Pons (tissue), 1 donor: Measurements from ENCODE around the gene NUDT14.
A peak's percentile ranks its signal among the peaks of the same experiment; 100 is the strongest.

Experiments
- DNase-seq: peaks from one replicate; pipeline ENCODE4 v3.0.0-alpha.2; 2016; ENCODE audit warnings: low spot score

NUDT14 gene

GRCh38 chr14:105199093-105199492 is 18.0 kb upstream of the NUDT14 start:
- no peak for DNase-seq

- DNase-seq = no peak
Measured at GRCh38 chr14:105198588-105198987, 17.5 kb upstream of the NUDT14 start.

GRCh38 chr14:105197211-105197641 is 16.1 kb upstream of the NUDT14 start:
- peak; percentile 65 for DNase-seq

- DNase-seq = no peak
Measured at GRCh38 chr14:105196265-105196960, 15.3 kb upstream of the NUDT14 start.

- no peak for DNase-seq
Measured at GRCh38 chr14:105195522-105196264, 14.6 kb upstream of the NUDT14 start.

- DNase-seq = no peak
Measured at GRCh38 chr14:105195051-105195450, 13.9 kb upstream of the NUDT14 start.

GRCh38 chr14:105193916-105194782 is 13.0 kb upstream of the NUDT14 start:
- no peak for DNase-seq

- no peak for DNase-seq
Measured at GRCh38 chr14:105192866-105193731, 12.0 kb upstream of the NUDT14 start.

- DNase-seq = no peak
Measured at GRCh38 chr14:105187935-105188524, 6.9 kb upstream of the NUDT14 start.

GRCh38 chr14:105187116-105187515 is 6.0 kb upstream of the NUDT14 start:
- no peak for DNase-seq

- no peak for DNase-seq
Measured at GRCh38 chr14:105185973-105186372, 4.9 kb upstream of the NUDT14 start.

- DNase-seq = no peak
Measured at GRCh38 chr14:105185001-105185400, 3.9 kb upstream of the NUDT14 start.

- no peak for DNase-seq
Measured at GRCh38 chr14:105184461-105184860, 3.3 kb upstream of the NUDT14 start.

GRCh38 chr14:105182296-105183020 is 1.3 kb upstream of the NUDT14 start:
- DNase-seq = no peak

- no peak for DNase-seq
Measured at GRCh38 chr14:105181549-105182295, 610 bp upstream of the NUDT14 start.

- DNase-seq = no peak
Measured at GRCh38 chr14:105179191-105179590, 1.9 kb downstream of the NUDT14 start.

GRCh38 chr14:105178868-105179140 is 2.3 kb downstream of the NUDT14 start:
- DNase-seq = no peak

GRCh38 chr14:105178069-105178867 is 2.8 kb downstream of the NUDT14 start:
- DNase-seq = no peak

GRCh38 chr14:105177082-105177481 is 4.0 kb downstream of the NUDT14 start:
- no peak for DNase-seq
